Cardiac muscle cell (in vitro differentiated cells and primary cell): ENCODE data around the gene COPS2. TPM values are rescaled to one million over a fixed set of nuclear protein-coding genes. Genes with fewer than 3 reads are reported as not detected.
A peak's percentile ranks its signal among the peaks of the same experiment; 100 is the strongest.

Experiments
- DNase-seq, 2 donors: peaks; one replicate each; pipeline versions ENCODE4 v3.0.0 to v3.0.0-alpha.2; 2010 to 2017; ENCODE audit warnings: low read depth in 1 of 2, low spot score in 1 of 2
- H3K27ac ChIP-seq: fragments of 200-600 bp; sonication (generic); 2 replicates; pipeline ENCODE4 v1.5.1; 2016
- H3K27me3 ChIP-seq: fragments of 200-600 bp; sonication (generic); 2 replicates; pipeline ENCODE4 v1.6.0; 2016; ENCODE audit warnings: control low read depth
- H3K36me3 ChIP-seq: fragments of 200-600 bp; sonication (generic); 2 replicates; pipeline ENCODE4 v1.5.1; 2016; ENCODE audit warnings: control low read depth
- H3K4me1 ChIP-seq: fragments of 200-600 bp; sonication (generic); 2 replicates; pipeline ENCODE4 v1.8.1; 2017; ENCODE audit warnings: low read depth, mild to moderate bottlenecking, mixed run types
- H3K4me3 ChIP-seq: fragments of 200-600 bp; sonication (generic); 2 replicates; pipeline ENCODE4 v1.5.1; 2016; ENCODE audit warnings: mild to moderate bottlenecking
- H3K9me3 ChIP-seq: fragments of 200-600 bp; sonication (generic); 2 replicates; pipeline ENCODE4 v1.5.1; 2017; ENCODE audit warnings: low read depth, mild to moderate bottlenecking, control low read depth
- CTCF ChIP-seq: IDR thresholded peaks from 2 replicates; pipeline ENCODE4 v1.5.1; 2012; ENCODE audit warnings: low read depth, mild to moderate bottlenecking, low read length
- polyA plus RNA-seq: library from polyadenylated mRNA; unstranded; fragments of >200 nt; fragmentation: Nextera tagmentation; extraction: Ambion mirVana; gene quantifications from 2 replicates; pipeline ENCODE4 v1.2.1, GENCODE V29; 2016
- total RNA-seq: library from RNA; depleted of rRNA; stranded (reverse); fragments of >200 nt; gene quantifications from 2 replicates; pipeline ENCODE4 v1.2.3, GENCODE V29; 2016

The COPS2 gene
- total and polyA plus RNA-seq, 2 experiments from 2014 or later: 35.7 to 41.3 TPM

GRCh38 chr15:49120832-49121231, 34.6 kb downstream of the COPS2 start:
- H3K27me3 ChIP-seq: no peaks in the 10 kb centered on the region
- peaks cover 6% of the 10 kb centered on the region for H3K36me3 ChIP-seq
- DNase-seq: no peak
- TF ChIP-seq CTCF: no peak
- no peak overlapping the region for H3K4me3 ChIP-seq
- H3K4me1 ChIP-seq: peaks cover 28% of the 10 kb centered on the region
- H3K9me3 ChIP-seq: no peaks in the 10 kb centered on the region
- H3K27ac ChIP-seq: peak overlapping the region; percentile 87

- Histone ChIP-seq H3K4me3 (no peak overlapping the region), H3K4me1 (peaks cover 10% of the 10 kb centered on the region), H3K27me3 (no peaks in the 10 kb centered on the region), H3K27ac (no peak overlapping the region), H3K36me3 (peaks cover 6% of the 10 kb centered on the region), H3K9me3 (no peaks in the 10 kb centered on the region)
- no peak for DNase-seq
- TF ChIP-seq CTCF: no peak
Observed at GRCh38 chr15:49116108-49116857, 39.1 kb downstream of the COPS2 start.

- DNase-seq: peak in 1 of 2 donors; percentile 44
- no peaks in the 10 kb centered on the region for H3K27me3 ChIP-seq
- H3K27ac ChIP-seq: no peak overlapping the region
- peaks cover 6% of the 10 kb centered on the region for H3K36me3 ChIP-seq
- no peak overlapping the region for H3K4me3 ChIP-seq
- no peaks in the 10 kb centered on the region for H3K4me1 ChIP-seq
- TF ChIP-seq CTCF: no peak
- no peaks in the 10 kb centered on the region for H3K9me3 ChIP-seq
Observed at GRCh38 chr15:49115062-49115461, 40.3 kb downstream of the COPS2 start.

DNA sequence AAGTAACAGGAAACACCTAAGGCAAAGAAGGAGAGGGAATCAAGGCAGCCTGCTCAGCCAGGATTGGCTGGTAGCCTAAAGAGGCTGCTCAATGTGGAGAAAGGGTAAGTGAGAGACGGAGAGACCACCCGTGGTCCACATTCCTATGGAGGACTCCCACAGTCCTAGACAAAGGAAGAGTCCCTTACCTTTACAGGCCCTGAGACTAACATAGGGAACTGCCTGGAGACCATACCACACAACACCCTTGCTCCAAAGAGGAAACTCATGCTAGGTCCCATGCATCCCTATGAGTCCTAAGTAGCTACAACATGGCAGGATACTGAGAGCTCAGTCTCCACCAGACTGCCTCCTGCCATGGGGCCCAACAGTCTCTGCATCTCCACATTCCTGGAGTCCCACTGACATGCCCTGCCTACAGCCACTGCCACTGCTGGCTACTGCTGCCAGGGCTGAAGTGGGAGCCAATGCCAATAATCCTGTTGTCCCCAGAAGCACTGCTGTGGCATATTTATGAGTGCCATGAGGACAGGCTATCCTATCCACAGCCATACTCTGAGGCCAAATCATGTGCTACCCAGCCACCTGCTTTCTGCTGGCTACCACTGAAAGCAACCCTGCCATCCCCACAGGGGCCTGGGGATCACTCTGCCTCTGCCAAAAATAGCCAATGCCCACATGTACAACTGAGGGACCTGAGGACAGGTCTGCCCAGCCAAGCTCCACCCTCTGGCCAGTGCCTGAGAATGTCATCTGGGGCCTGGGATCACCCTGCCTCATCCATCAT, 45.0 kb downstream of the COPS2 start:
- no peak for TF ChIP-seq CTCF
- DNase-seq: no peak
- no peaks in the 10 kb centered on the region for H3K27me3 ChIP-seq

GRCh38 chr15:49103002-49103401, 52.4 kb downstream of the COPS2 start:
- no peak for DNase-seq
- H3K9me3 ChIP-seq: no peaks in the 10 kb centered on the region
- no peak overlapping the region for H3K4me3 ChIP-seq
- no peaks in the 10 kb centered on the region for H3K27me3 ChIP-seq
- no peak overlapping the region for H3K27ac ChIP-seq
- no peaks in the 10 kb centered on the region for H3K4me1 ChIP-seq
- H3K36me3 ChIP-seq: peaks cover 6% of the 10 kb centered on the region
- TF ChIP-seq CTCF: no peak

More for the DNA sequence above, 45.0 kb downstream of the COPS2 start:
- peaks cover 5% of the 10 kb centered on the region for H3K36me3 ChIP-seq
- H3K27ac ChIP-seq: no peak overlapping the region
- H3K4me1 ChIP-seq: no peaks in the 10 kb centered on the region
- H3K4me3 ChIP-seq: no peak overlapping the region
- no peaks in the 10 kb centered on the region for H3K9me3 ChIP-seq
